ENCODE data around the gene NLRC5.
A peak's percentile ranks its signal among the peaks of the same experiment; 100 is the strongest.
"Not testable (repeated sequence)": the region's sequence is repeated elsewhere in the genome, so short reads cannot be mapped to it uniquely, and the experiment has no call there.

The NLRC5 gene

GRCh38 chr16:57092786-57093411 is 103.5 kb downstream of the NLRC5 start:
- TF ChIP-seq CTCF (IDR thresholded peaks at IDR 0.05; ENCODE audit: low read depth, low read length), result peak; percentile 44
- TF ChIP-seq POLR2A (IDR thresholded peaks at IDR 0.05; ENCODE audit: extremely low read depth, insufficient read length), result no peak
- no peak for TF ChIP-seq MYC (IDR thresholded peaks at IDR 0.05; ENCODE audit: low read depth, low read length)
- peak overlapping the region; percentile 67 for H3K4me3 ChIP-seq (ENCODE audit: low read depth, low read length)
- DNase-seq (ENCODE audit: low read depth), result peak; percentile 72

- no peak for TF ChIP-seq MAX (IDR thresholded peaks at IDR 0.05; ENCODE audit: low read depth, low read length)
- DNase-seq (ENCODE audit: low read depth), result no peak
- H3K4me3 ChIP-seq (ENCODE audit: low read depth, low read length), result peak overlapping the region; percentile 67
These were observed 104.6 kb downstream of the NLRC5 start for GRCh38 chr16:57093666-57094564.

GRCh38 chr16:57094911-57095310 is 105.6 kb downstream of the NLRC5 start:
- TF ChIP-seq MYC (IDR thresholded peaks at IDR 0.05; ENCODE audit: low read depth, low read length), result no peak
- no peak for TF ChIP-seq POLR2A (IDR thresholded peaks at IDR 0.05; ENCODE audit: extremely low read depth, insufficient read length)
- TF ChIP-seq CTCF (IDR thresholded peaks at IDR 0.05; ENCODE audit: low read depth, low read length), result no peak
- no peak for TF ChIP-seq MAX (IDR thresholded peaks at IDR 0.05; ENCODE audit: low read depth, low read length)
- no peak overlapping the region for H3K4me3 ChIP-seq (ENCODE audit: low read depth, low read length)
- no peak for DNase-seq (ENCODE audit: low read depth)

GRCh38 chr16:57096192-57096591 is 106.8 kb downstream of the NLRC5 start:
- TF ChIP-seq POLR2A (IDR thresholded peaks at IDR 0.05; ENCODE audit: extremely low read depth, insufficient read length) (no peak), MYC (IDR thresholded peaks at IDR 0.05; ENCODE audit: low read depth, low read length) (no peak), CTCF (IDR thresholded peaks at IDR 0.05; ENCODE audit: low read depth, low read length) (no peak), MAX (IDR thresholded peaks at IDR 0.05; ENCODE audit: low read depth, low read length) (no peak)
- no peak overlapping the region for H3K4me3 ChIP-seq (ENCODE audit: low read depth, low read length)
- no peak for DNase-seq (ENCODE audit: low read depth)

- no peak for DNase-seq (ENCODE audit: low read depth)
- H3K4me3 ChIP-seq (ENCODE audit: low read depth, low read length), result no peak overlapping the region
- no peak for TF ChIP-seq MYC (IDR thresholded peaks at IDR 0.05; ENCODE audit: low read depth, low read length)
- no peak for TF ChIP-seq POLR2A (IDR thresholded peaks at IDR 0.05; ENCODE audit: extremely low read depth, insufficient read length)
- no peak for TF ChIP-seq MAX (IDR thresholded peaks at IDR 0.05; ENCODE audit: low read depth, low read length)
- TF ChIP-seq CTCF (IDR thresholded peaks at IDR 0.05; ENCODE audit: low read depth, low read length), result no peak
These were observed 107.4 kb downstream of the NLRC5 start for GRCh38 chr16:57096793-57097192.

GRCh38 chr16:57098188-57098841 is 109.0 kb downstream of the NLRC5 start:
- H3K4me3 ChIP-seq (ENCODE audit: low read depth, low read length), result no peak overlapping the region
- TF ChIP-seq CTCF (IDR thresholded peaks at IDR 0.05; ENCODE audit: low read depth, low read length), result no peak
- no peak for TF ChIP-seq MYC (IDR thresholded peaks at IDR 0.05; ENCODE audit: low read depth, low read length)
- no peak for TF ChIP-seq POLR2A (IDR thresholded peaks at IDR 0.05; ENCODE audit: extremely low read depth, insufficient read length)
- TF ChIP-seq MAX (IDR thresholded peaks at IDR 0.05; ENCODE audit: low read depth, low read length), result no peak
- no peak for DNase-seq (ENCODE audit: low read depth)

- DNase-seq (ENCODE audit: low read depth), result peak; percentile 66
- H3K4me3 ChIP-seq (ENCODE audit: low read depth, low read length), result not testable (repeated sequence)
These were observed 110.6 kb downstream of the NLRC5 start for GRCh38 chr16:57099965-57100364.

All from NB4 (cell line).